Pancreas (tissue), 10 donors: ENCODE results near the gene CPXM2. TPM values are rescaled to one million over a fixed set of nuclear protein-coding genes. Genes with fewer than 3 reads are reported as not detected.

Experiments used
- ATAC-seq, 4 donors: fragments of 200-7000 bp; cut with Tn5 transposase; one replicate each; pipeline versions ENCODE4 v1.8.0 to v1.9.1; 2020; ENCODE audit warnings: mild to moderate bottlenecking in 4 of 4, moderate library complexity in 4 of 4
- DNase-seq, 6 donors: peaks; one replicate each; pipeline ENCODE4 v3.0.0-alpha.2; 2020
- FAIRE-seq: peaks from 2 replicates; lab custom pipeline; 2012; peaks lifted over from hg19 to GRCh38; lab: Jason Lieb, UNC
- H3K27ac ChIP-seq, 4 donors: fragments of 200-600 bp; sonication (generic); 1 replicate in 3 of 4; 2 replicates in 1 of 4; pipeline versions ENCODE4 v1.5.0 to v1.8.0; 2020
- H3K27me3 ChIP-seq, 4 donors: fragments of 200-600 bp; one replicate each; pipeline ENCODE4 v1.8.0; 2021
- H3K36me3 ChIP-seq, 3 donors: fragments of 200-600 bp; sonication (generic) in 1 of 3; one replicate each; pipeline versions ENCODE4 v1.5.0 to v1.8.0; 2020 to 2021
- H3K4me1 ChIP-seq, 3 donors: fragments of 200-600 bp; one replicate each; pipeline ENCODE4 v1.8.0; 2021
- H3K4me3 ChIP-seq, 4 donors: fragments of 200-600 bp; sonication (generic) in 2 of 4; one replicate each; pipeline versions ENCODE4 v1.5.0 to v1.8.0; 2020 to 2021
- H3K9me3 ChIP-seq, 4 donors: fragments of 200-600 bp; one replicate each; pipeline ENCODE4 v1.8.0; 2021
- WGBS, 2 donors: extraction: QIAGEN DNeasy Blood & Tissue Kit; methylation state at CpG; one replicate each; pipeline ENCODE4 v1.1.7; 2013; 5-methylcytosine and 5-hydroxymethylcytosine counted together
- intact Hi-C, 3 donors: fragments of 100-400 bp; cut with DNase I; formaldehyde crosslinking; loops; one replicate each; pipeline versions ENCODE4 v1.11.1 to v1.14.2; 2022
- polyA plus RNA-seq, 2 donors: library from polyadenylated mRNA; stranded (reverse); fragments of 200-250 nt; gene quantifications; one replicate each; pipeline ENCODE4 v1.2.3, GENCODE V29; 2013
- total RNA-seq, 6 donors: library from RNA; stranded (reverse); fragmentation: NEBNext Ultra II Directional in 4 of 6; extraction: Animal tissue kit (Norgen Biotek cat#: 25700) in 4 of 6; gene quantifications; one replicate each; pipeline versions ENCODE4 v1.2.1 to v1.2.4, GENCODE V29; 2021 to 2023
- TF ChIP-seq, protein P1 (sequence below), 4 donors: fragments of 200-600 bp; sonication (generic) in 3 of 4; IDR thresholded peaks; one replicate each; pipeline versions ENCODE4 v1.5.0 to v1.8.0; 2021; ENCODE audit warnings: antibody characterized with exemption in 4 of 4
- donor health status: healthy with polysubstance abuse.
- donor health status: DM: no; HTN: no; CAD: no; lungs with moderate emphysema.
- donor health status: DM: no; HTN: no; CAD: no.
- donor health status: control.
- donor health status: control.
- donor health status: Bipolar disorder and iron deficiency.
- donor health status: DM: yes; HTN: yes; CAD: no.
- donor health status: DM: no; HTN: no; CAD: no.
- donor health status: DM: no; HTN: no; CAD: no.
- donor health status: DM: yes; HTN: yes; CAD: no.

CPXM2 gene
- total and polyA plus RNA-seq, 8 donors: 0.46 to 3.9 (median 1.2) TPM

DNA sequence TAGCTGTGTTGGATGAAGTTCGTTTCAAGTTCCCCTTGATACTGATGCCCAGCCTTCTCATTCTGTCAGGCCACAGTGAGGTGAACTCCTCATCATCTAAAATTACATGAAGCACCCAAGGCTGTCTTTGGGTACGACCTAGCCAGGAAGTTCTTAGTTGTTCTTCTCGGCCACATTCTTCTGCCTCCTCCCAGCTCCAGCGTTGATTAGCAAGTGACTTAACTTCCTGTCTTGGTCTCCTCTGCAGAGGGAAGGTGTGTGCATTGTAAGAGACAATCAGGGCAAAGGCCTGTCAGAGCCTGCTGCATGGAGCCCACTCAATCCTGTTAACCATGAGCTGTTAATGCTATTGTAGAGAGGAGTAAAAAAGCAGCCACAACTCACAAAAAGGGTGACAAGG is 43.2 kb upstream of the CPXM2 start:
- Histone ChIP-seq H3K4me3 (no peak overlapping the region), H3K36me3 (no peaks in the 10 kb centered on the region), H3K27me3 (no peaks in the 10 kb centered on the region), H3K9me3 (no peaks in the 10 kb centered on the region), H3K27ac (no peak overlapping the region), H3K4me1 (no peaks in the 10 kb centered on the region)
- DNase-seq: no peak
- no peak for ATAC-seq
- TF ChIP-seq, protein P1, sequence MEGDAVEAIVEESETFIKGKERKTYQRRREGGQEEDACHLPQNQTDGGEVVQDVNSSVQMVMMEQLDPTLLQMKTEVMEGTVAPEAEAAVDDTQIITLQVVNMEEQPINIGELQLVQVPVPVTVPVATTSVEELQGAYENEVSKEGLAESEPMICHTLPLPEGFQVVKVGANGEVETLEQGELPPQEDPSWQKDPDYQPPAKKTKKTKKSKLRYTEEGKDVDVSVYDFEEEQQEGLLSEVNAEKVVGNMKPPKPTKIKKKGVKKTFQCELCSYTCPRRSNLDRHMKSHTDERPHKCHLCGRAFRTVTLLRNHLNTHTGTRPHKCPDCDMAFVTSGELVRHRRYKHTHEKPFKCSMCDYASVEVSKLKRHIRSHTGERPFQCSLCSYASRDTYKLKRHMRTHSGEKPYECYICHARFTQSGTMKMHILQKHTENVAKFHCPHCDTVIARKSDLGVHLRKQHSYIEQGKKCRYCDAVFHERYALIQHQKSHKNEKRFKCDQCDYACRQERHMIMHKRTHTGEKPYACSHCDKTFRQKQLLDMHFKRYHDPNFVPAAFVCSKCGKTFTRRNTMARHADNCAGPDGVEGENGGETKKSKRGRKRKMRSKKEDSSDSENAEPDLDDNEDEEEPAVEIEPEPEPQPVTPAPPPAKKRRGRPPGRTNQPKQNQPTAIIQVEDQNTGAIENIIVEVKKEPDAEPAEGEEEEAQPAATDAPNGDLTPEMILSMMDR (IDR thresholded peaks at IDR 0.05): no peak
- intact Hi-C loops: no loop called here
- 42 to 48% methylated on average over 4 of the region's 4 CpGs for WGBS, 2 donors
- no peak for FAIRE-seq

DNA sequence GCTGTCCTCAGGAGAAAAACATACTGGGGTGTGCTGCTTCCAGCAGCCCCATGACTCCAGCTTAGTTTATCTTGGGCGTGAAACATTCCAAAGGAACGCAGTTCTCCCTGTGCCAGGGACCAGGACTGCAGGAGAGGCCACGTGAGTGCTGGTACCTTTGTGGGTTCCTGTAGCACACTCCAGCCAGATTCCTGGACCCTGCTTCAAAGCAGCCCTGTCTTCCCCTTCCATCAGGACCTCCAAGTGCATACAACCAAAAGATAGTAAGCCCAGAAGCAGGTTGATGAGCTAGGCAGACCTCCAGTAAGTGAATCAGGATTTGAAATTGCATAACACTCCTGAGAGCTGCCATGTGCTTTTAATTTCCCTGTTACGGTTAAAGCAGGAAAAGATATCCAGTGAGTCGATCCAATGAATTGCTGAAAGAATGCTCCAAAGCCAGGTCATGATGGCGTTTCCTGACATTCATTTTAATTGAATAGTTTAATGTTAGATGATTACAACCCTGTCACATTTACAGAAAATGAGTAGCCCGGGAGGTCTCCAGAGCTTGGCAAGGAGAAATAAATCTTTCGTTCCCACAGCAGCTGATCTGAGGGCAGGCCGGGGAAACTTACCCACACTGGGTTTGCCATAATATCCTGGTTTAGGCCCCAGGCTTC is 38.9 kb upstream of the CPXM2 start:
- ATAC-seq (peak in 1 of 4 donors; percentile 37), DNase-seq (no peak), FAIRE-seq (no peak)
- no peak overlapping the region for H3K27ac ChIP-seq
- no peaks in the 10 kb centered on the region for H3K9me3 ChIP-seq
- TF ChIP-seq, protein P1 (IDR thresholded peaks at IDR 0.05): no peak
- H3K4me3 ChIP-seq: no peak overlapping the region
- H3K4me1 ChIP-seq: no peaks in the 10 kb centered on the region
- peaks cover 0 to 3% (median 0%) of the 10 kb centered on the region in 4 donors for H3K27me3 ChIP-seq
- H3K36me3 ChIP-seq: no peaks in the 10 kb centered on the region
- intact Hi-C loops: no loop called here
- WGBS, 2 donors: 56 to 63% methylated on average over 9 of the region's 9 CpGs

DNA sequence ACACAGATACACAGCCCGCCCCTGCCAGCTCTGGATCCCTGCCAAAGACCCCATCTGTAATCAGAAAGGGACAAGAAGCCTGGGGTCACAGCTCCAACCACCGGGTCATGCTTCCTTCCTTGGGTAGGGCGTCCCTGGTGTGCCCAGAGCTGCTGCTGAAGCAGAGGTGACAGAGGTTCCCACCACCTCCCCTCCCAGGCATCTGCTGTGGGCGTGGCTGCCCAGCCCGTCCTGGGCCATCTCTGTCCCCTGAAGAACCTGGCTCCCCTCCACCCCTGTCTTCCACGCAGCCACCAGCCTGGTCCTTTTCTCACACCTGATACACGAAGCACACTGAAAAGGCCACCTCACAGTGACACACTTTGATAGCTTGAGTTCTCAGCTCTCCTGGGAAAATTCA is 38.2 kb upstream of the CPXM2 start:
- TF ChIP-seq, protein P1 (IDR thresholded peaks at IDR 0.05): no peak
- DNase-seq: no peak
- no peak overlapping the region for H3K4me3 ChIP-seq
- H3K36me3 ChIP-seq: no peaks in the 10 kb centered on the region
- FAIRE-seq: no peak
- ATAC-seq: no peak
- no peaks in the 10 kb centered on the region for H3K4me1 ChIP-seq
- H3K27ac ChIP-seq: no peak overlapping the region
- WGBS, 2 donors: 43 to 54% methylated on average over 7 of the region's 7 CpGs
- intact Hi-C loops: no loop called here
- no peaks in the 10 kb centered on the region for H3K9me3 ChIP-seq
- peaks cover 0 to 3% (median 0%) of the 10 kb centered on the region in 4 donors for H3K27me3 ChIP-seq

DNA sequence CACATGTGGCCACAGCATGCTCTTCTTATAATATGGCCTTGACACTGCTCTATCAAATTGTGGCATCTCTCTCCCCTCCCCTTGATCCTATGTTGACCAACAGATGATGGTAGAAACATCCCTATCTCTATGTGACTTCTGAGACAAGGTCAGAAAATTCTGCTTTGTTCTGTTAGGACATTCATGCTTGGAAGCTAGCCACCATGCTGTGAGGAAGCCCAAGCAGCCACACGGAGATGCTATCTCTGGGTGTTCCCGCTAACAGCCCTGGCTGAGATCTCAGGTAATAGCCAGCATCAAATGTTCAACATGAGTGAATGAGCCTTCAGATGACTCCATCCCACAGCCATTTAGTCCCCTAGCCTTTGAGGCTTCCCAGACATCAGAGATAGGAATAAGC is 36.8 kb upstream of the CPXM2 start:
- FAIRE-seq (no peak), ATAC-seq (no peak), DNase-seq (no peak)
- 60 to 94% methylated on average over 2 of the region's 2 CpGs for WGBS, 2 donors
- intact Hi-C loops: no loop called here
- Histone ChIP-seq H3K36me3 (no peaks in the 10 kb centered on the region), H3K9me3 (no peaks in the 10 kb centered on the region), H3K27me3 (peaks cover 0 to 3% (median 0%) of the 10 kb centered on the region in 4 donors), H3K27ac (no peak overlapping the region), H3K4me3 (no peak overlapping the region), H3K4me1 (no peaks in the 10 kb centered on the region)
- TF ChIP-seq, protein P1 (IDR thresholded peaks at IDR 0.05): no peak
